GM18951 (cell line): Measurements from ENCODE around the gene ATP9B.

Experiments
- POLR2A ChIP-seq: IDR thresholded peaks from 4 replicates; pipeline ENCODE4 v1.6.1; 2011; ENCODE audit warnings: mild to moderate bottlenecking; ENCODE audit not compliant: insufficient read length, insufficient read depth; ENCODE audit errors: extremely low read depth
- in situ Hi-C: fragments of 300-500 bp; cut with MboI; formaldehyde crosslinking; loops from one replicate; pipeline ENCODE4 v1.12.0; 2022; ENCODE audit warnings: low sequenced_read_pairs, mixed read lengths, inconsistent platforms; ENCODE audit not compliant: unreplicated experiment

Gene ATP9B

DNA sequence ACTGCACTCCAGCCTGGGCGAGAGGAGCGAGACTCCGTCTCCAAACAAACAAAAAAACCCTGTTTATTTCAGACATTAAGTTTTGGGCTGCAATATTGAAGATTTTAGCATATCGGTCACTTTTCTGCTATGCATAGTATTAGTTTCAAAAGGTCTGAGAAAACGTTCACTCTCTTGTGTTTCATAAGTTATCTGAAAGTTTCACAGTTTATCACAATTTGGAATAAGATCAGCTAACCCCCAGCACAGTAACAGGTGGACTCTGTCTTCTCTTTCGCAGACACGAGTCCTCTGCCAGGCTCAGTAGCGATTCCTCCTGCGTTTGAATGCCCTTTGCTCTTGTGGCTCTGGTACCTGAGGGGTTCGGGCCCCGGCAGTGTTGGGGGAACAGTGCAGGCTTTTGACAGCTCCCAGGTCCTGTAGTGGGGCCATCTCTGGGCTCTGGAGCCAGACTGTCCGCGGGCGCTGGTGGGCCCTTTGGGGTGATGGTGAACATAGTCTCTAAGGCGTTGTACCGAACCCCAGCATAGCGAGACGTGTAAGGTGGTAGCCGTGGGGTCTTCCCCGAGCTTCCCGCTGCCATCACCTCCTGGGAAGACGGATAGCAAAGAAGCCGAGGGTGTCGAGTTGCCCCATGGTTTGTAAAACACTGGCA is 347.0 kb downstream of the ATP9B start:
- in situ Hi-C loops, result no loop called here
- TF ChIP-seq POLR2A, result no peak

- in situ Hi-C loops, result no loop called here
- TF ChIP-seq POLR2A, result no peak
Measured at GRCh38 chr18:79416677-79417052, 347.5 kb downstream of the ATP9B start.

DNA sequence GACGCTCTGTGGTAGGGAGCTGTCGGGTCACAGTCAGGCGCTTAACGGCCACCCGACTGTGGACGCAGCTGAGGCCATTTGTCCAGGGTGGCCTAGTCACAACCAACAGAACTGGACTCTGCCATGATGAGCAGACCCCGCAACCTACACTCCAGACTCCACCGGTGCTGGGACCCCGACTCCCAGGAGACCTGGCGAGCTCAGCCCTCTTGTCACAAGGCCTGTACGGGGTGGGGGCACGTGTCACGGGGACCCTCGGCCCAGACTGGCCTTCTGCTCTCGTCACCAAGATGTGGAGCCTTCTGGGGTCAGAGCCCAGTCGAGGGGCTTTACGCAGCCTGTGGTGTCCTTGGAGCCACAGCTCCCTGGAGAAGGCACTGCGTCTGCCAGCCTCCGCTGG is 349.0 kb downstream of the ATP9B start:
- in situ Hi-C loops, result no loop called here
- no peak for TF ChIP-seq POLR2A

DNA sequence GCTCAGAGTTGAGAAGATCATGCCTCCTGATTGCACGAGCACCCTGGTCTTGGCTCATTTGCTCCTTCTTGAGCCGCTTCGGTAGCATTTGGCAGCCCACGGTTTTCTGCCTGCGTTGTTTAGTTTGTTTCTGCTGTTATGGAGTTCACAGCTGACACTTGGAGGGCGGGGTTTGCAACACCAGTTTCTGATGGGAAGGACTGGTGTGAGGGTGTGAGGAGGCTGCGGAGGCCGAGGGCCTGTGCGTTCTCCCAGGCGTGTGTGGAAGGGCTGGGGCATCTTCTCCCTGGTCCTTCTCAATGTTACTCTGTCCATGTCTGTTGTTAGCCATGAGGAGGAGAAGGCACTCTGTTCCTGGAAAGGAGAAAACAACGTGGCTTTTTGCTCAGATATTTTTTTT is 349.4 kb downstream of the ATP9B start:
- TF ChIP-seq POLR2A, result no peak
- in situ Hi-C loops, result no loop called here

GRCh38 chr18:79420033-79420745 is 351.0 kb downstream of the ATP9B start:
- TF ChIP-seq POLR2A, result no peak
- in situ Hi-C loops, result no loop called here

DNA sequence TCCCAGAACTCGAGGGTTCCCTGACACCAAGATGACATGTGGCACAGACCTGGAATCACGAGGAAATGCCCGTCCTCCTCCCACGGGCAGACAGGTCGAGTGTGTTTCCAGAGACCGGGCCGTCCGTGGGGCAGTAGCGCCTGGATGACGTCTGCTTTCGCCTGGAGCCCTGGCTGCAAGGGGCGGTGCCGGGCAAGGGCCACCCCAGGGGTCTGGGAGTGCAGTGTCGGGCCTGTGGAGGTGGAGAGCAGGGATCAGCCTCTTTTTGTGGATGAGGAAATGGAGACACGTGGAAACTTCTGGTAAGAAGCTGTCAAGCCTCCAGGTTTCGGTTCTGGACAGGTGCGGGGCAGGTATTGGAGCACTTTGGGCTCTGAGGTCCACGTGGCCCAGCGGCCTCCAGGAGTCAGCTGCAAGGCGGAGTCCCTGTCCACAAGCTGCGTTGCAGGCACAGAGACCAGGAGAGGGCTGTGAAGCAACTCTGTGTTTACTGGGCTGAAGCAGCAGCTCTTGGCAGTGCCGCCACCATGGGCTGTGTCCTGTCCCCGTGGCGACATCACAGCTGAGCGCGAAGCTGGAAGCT is 352.2 kb downstream of the ATP9B start:
- TF ChIP-seq POLR2A, result no peak
- in situ Hi-C loops, result no loop called here

DNA sequence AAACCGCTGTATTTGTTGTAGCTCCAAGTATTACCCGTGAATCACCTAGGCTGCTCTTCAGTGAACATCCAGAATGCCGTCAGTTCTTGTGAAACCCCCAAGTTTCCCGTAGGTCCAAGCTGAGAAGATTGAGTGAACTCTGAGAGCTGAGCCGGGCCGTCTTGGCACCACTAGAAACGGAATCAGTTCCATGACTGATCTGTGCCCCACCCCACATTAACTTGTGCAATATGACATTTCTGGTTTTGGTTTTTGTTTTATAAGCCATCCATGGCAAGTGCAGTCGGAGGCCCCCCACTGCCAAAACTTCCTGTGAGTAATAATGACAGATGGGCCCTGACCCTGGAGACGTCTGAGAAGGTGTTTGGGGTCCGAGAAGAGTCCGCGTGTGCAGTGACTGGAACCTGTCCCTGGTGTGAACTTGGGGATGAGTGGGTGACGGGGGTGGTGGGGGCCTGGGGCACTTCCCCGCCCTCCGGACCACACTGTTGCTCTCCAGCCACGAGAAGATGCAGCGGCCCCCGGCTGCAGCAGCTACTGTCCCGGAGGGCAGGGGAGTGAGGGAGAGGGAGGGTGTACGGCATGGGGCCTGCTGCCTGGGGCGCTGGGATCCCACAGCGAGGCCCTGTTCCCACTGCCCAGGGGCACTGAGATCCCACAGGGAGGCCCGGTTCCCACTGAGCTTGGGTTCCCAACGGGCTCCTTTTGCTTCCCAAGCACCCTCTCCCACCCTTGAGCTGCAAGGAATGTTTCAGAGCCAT is 353.0 kb downstream of the ATP9B start:
- TF ChIP-seq POLR2A, result no peak
- in situ Hi-C loops, result no loop called here

- TF ChIP-seq POLR2A, result no peak
- in situ Hi-C loops, result no loop called here
Measured at GRCh38 chr18:79422783-79423165, 353.6 kb downstream of the ATP9B start.

- TF ChIP-seq POLR2A, result no peak
Measured at GRCh38 chr18:79423211-79424007, 354.2 kb downstream of the ATP9B start.

GRCh38 chr18:79424008-79424565 is 354.9 kb downstream of the ATP9B start:
- in situ Hi-C loops, result no loop called here
- TF ChIP-seq POLR2A, result no peak

More at GRCh38 chr18:79423211-79424007, 354.2 kb downstream of the ATP9B start:
- in situ Hi-C loops, result no loop called here

DNA sequence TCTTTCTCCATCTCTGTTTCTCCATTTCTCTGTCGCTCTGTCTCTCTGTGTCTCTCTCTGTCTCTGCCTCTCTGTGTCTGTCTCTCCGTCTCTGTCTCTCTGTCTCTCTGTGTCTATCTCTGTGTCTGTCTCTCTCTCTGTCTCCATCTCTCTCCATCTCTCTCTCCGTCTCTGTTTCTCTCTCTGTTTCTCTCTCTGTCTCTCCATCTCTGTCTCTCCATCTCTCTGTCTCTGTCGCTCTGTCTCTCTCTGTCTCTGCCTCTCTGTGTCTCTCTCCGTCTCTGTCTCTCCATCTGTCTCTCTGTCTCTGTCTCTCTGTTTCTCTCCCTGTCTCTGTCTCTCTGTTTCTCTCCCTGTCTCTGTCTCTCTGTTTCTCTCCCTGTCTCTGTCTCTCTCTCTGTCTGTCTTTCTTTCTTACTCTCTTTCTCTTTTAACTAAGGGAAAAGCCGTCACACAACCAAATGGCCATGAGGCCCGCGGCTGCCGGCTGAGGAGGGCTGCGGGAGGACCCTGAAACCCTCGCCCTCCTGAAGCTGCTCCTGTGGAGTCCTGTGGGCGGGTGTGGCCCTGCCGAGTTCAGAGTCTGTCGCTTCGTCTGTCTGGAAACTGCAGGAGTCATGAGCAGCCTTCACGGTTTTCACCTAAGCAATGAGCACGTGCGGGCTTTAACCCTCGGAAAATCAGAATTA is 355.8 kb downstream of the ATP9B start:
- no peak for TF ChIP-seq POLR2A
- in situ Hi-C loops, result no loop called here

GRCh38 chr18:79425569-79425886 is 356.3 kb downstream of the ATP9B start:
- in situ Hi-C loops, result no loop called here
- TF ChIP-seq POLR2A, result no peak
